ENCODE data around the gene ATG101.

DNA sequence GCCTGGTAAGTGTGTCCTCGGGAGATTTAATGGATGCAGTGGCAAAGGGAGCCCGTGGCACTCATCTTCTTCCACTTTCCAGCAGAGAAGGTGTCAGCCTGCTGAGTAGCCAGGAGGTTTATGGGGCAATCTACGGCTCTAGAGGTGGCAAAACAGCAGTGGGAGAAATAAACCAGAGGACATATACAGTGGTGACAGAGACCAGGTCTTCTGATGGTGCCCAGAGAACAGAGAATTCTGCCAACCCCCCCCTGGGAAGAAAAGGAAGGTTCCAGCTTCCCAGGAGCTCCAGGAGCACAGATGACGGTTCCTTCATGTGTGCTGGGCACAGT is 52.7 kb downstream of the ATG101 start:
- TF ChIP-seq, protein P1, sequence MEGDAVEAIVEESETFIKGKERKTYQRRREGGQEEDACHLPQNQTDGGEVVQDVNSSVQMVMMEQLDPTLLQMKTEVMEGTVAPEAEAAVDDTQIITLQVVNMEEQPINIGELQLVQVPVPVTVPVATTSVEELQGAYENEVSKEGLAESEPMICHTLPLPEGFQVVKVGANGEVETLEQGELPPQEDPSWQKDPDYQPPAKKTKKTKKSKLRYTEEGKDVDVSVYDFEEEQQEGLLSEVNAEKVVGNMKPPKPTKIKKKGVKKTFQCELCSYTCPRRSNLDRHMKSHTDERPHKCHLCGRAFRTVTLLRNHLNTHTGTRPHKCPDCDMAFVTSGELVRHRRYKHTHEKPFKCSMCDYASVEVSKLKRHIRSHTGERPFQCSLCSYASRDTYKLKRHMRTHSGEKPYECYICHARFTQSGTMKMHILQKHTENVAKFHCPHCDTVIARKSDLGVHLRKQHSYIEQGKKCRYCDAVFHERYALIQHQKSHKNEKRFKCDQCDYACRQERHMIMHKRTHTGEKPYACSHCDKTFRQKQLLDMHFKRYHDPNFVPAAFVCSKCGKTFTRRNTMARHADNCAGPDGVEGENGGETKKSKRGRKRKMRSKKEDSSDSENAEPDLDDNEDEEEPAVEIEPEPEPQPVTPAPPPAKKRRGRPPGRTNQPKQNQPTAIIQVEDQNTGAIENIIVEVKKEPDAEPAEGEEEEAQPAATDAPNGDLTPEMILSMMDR (conservative IDR thresholded peaks at IDR 0.05) = no peak
- no peak for TF ChIP-seq EZH2 (IDR thresholded peaks at IDR 0.05; ENCODE audit: low read depth)

Data from PC-9 (cell line).